GM10266 (cell line): ENCODE data around the gene SORBS2.

Experiments used
- DNase-seq: peaks from one replicate; pipeline ENCODE4 v3.0.0; 2012; ENCODE audit errors: extremely low spot score
- TF ChIP-seq, protein P1 (sequence below): IDR thresholded peaks from 2 replicates; pipeline ENCODE4 v1.5.1; 2012; ENCODE audit warnings: mild to moderate bottlenecking, low read depth; ENCODE audit not compliant: control insufficient read depth, insufficient read depth; ENCODE audit errors: missing control alignments

The SORBS2 gene

DNA sequence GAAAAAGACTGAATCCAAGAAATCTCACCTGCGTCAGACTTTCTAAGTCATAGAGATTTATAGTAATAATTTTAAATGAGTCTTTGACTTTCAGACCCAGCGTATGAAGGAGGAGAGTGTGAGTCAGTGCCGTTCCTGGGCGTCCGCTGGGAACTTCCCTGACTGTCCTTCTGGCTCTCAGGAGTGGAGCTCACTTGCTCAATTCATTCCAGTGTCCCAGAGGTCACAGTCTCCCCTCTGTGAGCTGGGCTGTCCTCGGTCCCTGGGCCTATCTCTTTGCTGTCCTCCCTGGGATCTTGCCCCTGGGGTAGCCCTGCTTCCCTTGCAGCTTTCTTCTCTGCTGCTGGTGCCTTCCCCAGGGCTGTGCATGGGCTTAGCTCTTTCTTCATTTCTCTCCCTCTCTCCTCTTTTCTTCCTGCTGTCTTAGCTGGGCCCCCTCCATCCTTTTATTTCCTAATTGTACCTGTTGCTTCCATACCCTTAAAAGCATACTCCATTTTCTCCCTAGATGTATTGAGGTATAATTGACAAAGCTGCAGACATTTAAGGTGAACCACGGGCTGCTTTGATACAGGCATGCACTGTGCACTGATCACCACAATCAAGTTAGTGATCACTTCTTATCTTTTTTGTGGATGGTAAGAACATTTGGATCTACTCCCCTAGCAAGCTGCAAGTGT, 11.6 kb downstream of the SORBS2 start:
- no peak for DNase-seq

DNA sequence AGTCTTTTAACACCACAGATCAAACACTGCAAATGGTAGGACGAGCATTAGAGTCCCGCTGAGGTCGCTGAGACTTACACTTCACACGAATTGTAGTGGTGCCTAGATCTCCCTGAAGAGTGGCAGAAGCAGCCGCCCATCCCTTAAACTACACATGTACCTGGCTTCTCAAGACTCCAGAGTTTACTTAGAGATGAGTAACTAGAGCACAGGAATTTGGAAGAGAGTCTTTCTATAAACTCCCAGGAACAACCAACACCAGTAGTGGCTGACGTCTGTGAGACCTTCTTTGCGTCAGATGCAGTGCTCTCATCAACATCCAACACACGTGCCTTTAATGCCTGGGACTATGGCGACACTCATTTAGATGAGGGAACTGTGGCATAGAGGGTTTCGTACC, 12.6 kb downstream of the SORBS2 start:
- no peak for DNase-seq
- TF ChIP-seq, protein P1, sequence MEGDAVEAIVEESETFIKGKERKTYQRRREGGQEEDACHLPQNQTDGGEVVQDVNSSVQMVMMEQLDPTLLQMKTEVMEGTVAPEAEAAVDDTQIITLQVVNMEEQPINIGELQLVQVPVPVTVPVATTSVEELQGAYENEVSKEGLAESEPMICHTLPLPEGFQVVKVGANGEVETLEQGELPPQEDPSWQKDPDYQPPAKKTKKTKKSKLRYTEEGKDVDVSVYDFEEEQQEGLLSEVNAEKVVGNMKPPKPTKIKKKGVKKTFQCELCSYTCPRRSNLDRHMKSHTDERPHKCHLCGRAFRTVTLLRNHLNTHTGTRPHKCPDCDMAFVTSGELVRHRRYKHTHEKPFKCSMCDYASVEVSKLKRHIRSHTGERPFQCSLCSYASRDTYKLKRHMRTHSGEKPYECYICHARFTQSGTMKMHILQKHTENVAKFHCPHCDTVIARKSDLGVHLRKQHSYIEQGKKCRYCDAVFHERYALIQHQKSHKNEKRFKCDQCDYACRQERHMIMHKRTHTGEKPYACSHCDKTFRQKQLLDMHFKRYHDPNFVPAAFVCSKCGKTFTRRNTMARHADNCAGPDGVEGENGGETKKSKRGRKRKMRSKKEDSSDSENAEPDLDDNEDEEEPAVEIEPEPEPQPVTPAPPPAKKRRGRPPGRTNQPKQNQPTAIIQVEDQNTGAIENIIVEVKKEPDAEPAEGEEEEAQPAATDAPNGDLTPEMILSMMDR: no peak

More for the DNA sequence above, 11.6 kb downstream of the SORBS2 start:
- TF ChIP-seq, protein P1: no peak

DNA sequence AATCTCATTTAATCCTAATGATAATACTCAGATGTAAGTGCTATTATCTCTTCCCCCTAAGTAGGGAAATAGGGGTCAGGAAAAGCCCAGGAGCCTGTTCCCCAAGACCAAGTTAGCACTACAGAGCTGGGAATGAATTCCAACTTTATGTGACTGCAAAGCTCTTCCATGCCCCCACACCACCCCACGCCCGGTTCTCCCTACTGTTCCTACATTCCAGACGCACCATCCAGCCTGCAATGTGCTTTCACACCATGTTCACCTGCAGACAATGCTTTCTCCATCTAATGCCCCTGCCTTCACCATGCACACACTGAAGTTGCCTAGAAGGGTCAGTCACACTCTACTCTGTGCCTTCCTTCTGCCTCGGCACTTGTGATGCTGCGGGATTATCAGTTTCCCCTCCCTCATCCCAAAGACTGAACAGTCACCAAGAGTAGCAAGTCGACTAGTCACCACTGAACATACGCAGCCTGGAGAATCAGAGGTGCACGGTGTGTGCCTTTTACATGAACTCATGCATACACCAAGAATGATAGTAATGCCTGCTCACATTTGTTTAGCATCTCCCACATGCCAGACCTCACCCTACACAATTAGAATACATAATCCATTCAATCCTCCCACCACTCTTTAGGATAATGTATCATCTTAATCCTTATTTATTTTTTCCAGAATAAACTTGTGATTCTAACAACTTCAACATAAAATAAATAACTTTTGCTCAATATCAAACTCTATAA, 14.2 kb downstream of the SORBS2 start:
- DNase-seq: no peak
- TF ChIP-seq, protein P1: no peak

DNA sequence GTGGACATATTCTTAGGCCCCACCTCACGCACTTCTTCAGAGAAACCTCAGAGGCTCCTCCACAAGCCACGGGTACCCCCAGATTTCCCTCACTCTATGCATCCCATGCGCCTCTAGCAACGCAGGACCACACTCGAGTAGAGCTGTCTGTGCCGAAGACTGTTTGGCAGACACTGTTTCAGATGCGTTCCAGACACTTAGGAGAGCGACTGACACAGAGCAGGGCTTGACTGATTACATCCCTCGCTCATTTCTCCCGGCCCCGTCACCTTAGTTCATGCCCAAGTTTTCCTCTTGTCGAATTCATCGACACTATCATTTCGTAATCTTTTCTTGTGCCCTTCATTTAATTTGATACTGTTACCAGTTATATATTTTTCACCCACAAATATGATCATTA, 15.0 kb downstream of the SORBS2 start:
- no peak for DNase-seq
- TF ChIP-seq, protein P1: no peak

DNA sequence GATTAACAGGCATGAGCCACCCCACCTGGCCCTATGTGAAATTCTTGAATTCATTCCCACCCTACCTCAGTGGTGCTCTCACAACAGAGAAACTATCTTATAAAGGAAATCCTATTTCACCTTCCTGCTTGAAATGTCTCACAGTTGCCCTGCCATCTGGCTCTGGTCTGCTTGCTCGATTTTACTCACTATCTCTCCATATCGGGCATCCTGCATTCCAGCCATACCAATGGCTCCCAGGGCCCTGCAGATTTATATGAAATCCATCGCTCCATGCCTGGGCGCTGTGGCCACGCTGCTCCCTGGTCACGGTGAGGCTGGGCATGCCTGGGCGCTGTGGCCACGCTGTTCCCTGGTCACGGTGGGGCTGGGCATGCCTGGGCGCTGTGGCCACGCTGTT, 15.8 kb downstream of the SORBS2 start:
- TF ChIP-seq, protein P1: no peak
- no peak for DNase-seq

DNA sequence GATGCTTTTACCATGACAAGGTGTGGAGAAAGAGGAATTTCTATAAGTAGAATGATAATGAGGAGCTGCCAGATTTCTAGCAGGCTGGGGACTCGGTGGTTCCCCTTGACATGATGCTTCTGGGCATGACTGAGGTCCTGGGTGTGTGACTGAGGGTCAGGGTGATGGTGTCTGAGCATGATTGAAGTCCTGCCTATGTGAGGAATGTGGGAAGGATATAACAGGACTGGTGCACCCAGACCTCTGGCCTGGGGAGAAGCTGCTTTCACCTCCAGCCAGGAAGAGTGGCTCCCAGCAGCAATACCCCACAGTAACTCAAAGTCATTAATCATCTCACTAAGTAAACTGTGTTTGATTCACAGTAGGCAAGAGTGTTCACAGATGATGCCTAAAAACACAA, 17.4 kb downstream of the SORBS2 start:
- DNase-seq: no peak
- TF ChIP-seq, protein P1: no peak

DNA sequence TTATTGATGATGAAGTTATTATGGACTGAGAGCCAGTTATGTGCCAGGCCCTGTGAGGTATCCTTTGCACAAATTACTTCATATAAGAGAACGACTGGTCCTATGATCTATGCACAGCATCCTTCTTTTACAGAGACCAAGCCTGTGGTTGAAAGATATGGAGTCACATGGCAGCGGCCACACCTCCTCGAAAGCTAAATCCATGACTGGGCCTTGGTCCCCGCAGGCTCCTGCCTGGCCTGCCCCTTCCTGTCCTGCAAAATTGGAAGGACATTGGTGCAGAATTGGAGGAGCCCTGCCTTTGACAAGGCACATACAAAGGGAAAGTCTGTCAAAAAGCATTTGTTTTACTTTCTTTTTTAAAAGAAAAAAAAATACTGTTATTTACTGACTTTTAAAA, 18.3 kb downstream of the SORBS2 start:
- TF ChIP-seq, protein P1: no peak

More for the DNA sequence above, 18.3 kb downstream of the SORBS2 start:
- no peak for DNase-seq
